ENCODE data around the gene WDR81. TPM values are rescaled to one million over a fixed set of nuclear protein-coding genes. Genes with fewer than 3 reads are reported as not detected.
"Not testable (repeated sequence)": the region's sequence is repeated elsewhere in the genome, so short reads cannot be mapped to it uniquely, and the experiment has no call there.

WDR81 gene
- 10 to 100 TPM; 12.5 to 33.8 (median 21.1) TPM for total RNA-seq

- 0 to 20% methylated on average over 1 of the region's 57 CpGs for WGBS, 2 donors
Measured at GRCh38 chr17:1724351-1724868, at the start of gene WDR81. TSS of gene WDR81 (plus strand) at chr17:1724704. CDS start at chr17:1724960, 256 bp downstream.

GRCh38 chr17:1676401-1676800 is 48.1 kb upstream of the WDR81 start:
- peaks cover 67 to 100% (median 98%) of the 10 kb centered on the region in 3 donors for H3K36me3 ChIP-seq
- TF ChIP-seq CTCF (IDR thresholded peaks at IDR 0.05) (no peak), POLR2A (IDR thresholded peaks at IDR 0.05) (no peak)
- intact Hi-C loops (cut with DNase I) = no loop called here
- H3K27ac ChIP-seq = no peak overlapping the region
- no peaks in the 10 kb centered on the region for H3K4me1 ChIP-seq
- 95% methylated on average over 8 to 9 of the region's 13 CpGs for whole genome bisulfite sequencing, 2 donors
- no peak for DNase-seq
- H3K9me3 ChIP-seq = no peaks in the 10 kb centered on the region
- H3K4me3 ChIP-seq = no peak overlapping the region
- H3K27me3 ChIP-seq = no peaks in the 10 kb centered on the region

More at GRCh38 chr17:1724351-1724868, at the start of gene WDR81:
- no peaks in the 10 kb centered on the region for H3K9me3 ChIP-seq
- TF ChIP-seq CTCF (IDR thresholded peaks at IDR 0.05) = no peak
- TF ChIP-seq POLR2A (IDR thresholded peaks at IDR 0.05) = peak in 1 of 4 donors; percentile 60
- H3K36me3 ChIP-seq = peaks cover 7 to 37% (median 18%) of the 10 kb centered on the region in 3 donors
- H3K27ac ChIP-seq = peak within 1 kb of the TSS; percentile 89 to 92 (median 91)
- intact Hi-C loops (cut with DNase I) = loop anchor here (5.0 to 10.0 kb wide), 2 partner anchors 58 to 140 kb away; no protein-coding TSS in a partner anchor
- peaks cover 36 to 81% (median 46%) of the 10 kb centered on the region in 3 donors for H3K4me1 ChIP-seq
- H3K4me3 ChIP-seq = peak within 1 kb of the TSS; percentile 64 to 94 (median 90)
- peak; percentile 58 for DNase-seq
- no peaks in the 10 kb centered on the region for H3K27me3 ChIP-seq

GRCh38 chr17:1683459-1683858 is 41.0 kb upstream of the WDR81 start:
- no peak for TF ChIP-seq POLR2A (IDR thresholded peaks at IDR 0.05)
- TF ChIP-seq CTCF (IDR thresholded peaks at IDR 0.05) = no peak
- Histone ChIP-seq H3K4me3 (peak overlapping the region; percentile 69 to 92 (median 82)), H3K27ac (peak overlapping the region in 3 of 4 donors; percentile 93 to 97 (median 94)), H3K36me3 (peaks cover 11 to 50% (median 41%) of the 10 kb centered on the region in 3 donors), H3K9me3 (no peaks in the 10 kb centered on the region), H3K27me3 (no peaks in the 10 kb centered on the region), H3K4me1 (peaks cover 10 to 37% (median 13%) of the 10 kb centered on the region in 3 donors)
- intact Hi-C loops (cut with DNase I) = no loop called here
- WGBS, 2 donors = 50 to 64% methylated on average over 4 to 5 of the region's 5 CpGs
- no peak for DNase-seq

GRCh38 chr17:1684378-1685189 is 39.9 kb upstream of the WDR81 start, which contains the start of gene PRPF8:
TSS of gene PRPF8 (minus strand) at chr17:1684867. CDS start at chr17:1684571, 296 bp downstream.
- H3K4me1 ChIP-seq = peaks cover 10 to 37% (median 13%) of the 10 kb centered on the region in 3 donors
- no peaks in the 10 kb centered on the region for H3K9me3 ChIP-seq
- peaks cover 0 to 39% (median 30%) of the 10 kb centered on the region in 3 donors for H3K36me3 ChIP-seq
- peak within 1 kb of the TSS; percentile 69 to 92 (median 82) for H3K4me3 ChIP-seq
- 0 to 1% methylated on average over 6 to 52 of the region's 72 CpGs for WGBS, 2 donors
- intact Hi-C loops (cut with DNase I) = no loop called here
- peak; percentile 91 for DNase-seq
- H3K27ac ChIP-seq = peak within 1 kb of the TSS; percentile 93 to 97 (median 95)
- no peaks in the 10 kb centered on the region for H3K27me3 ChIP-seq
- TF ChIP-seq CTCF (IDR thresholded peaks at IDR 0.05) (peak in 3 of 6 experiments; percentile 8 to 16 (median 15)), POLR2A (IDR thresholded peaks at IDR 0.05) (peak in 3 of 4 donors; percentile 91 to 96 (median 94))

- no peaks in the 10 kb centered on the region for H3K9me3 ChIP-seq
- H3K27ac ChIP-seq = no peak overlapping the region
- peaks cover 0 to 24% (median 15%) of the 10 kb centered on the region in 3 donors for H3K36me3 ChIP-seq
- intact Hi-C loops (cut with DNase I) = no loop called here
- no peak overlapping the region for H3K4me3 ChIP-seq
- H3K4me1 ChIP-seq = peaks cover 10 to 37% (median 13%) of the 10 kb centered on the region in 3 donors
- 41 to 47% methylated on average over 7 of the region's 7 CpGs for WGBS, 2 donors
- no peaks in the 10 kb centered on the region for H3K27me3 ChIP-seq
- TF ChIP-seq CTCF (IDR thresholded peaks at IDR 0.05) = no peak
- no peak for TF ChIP-seq POLR2A (IDR thresholded peaks at IDR 0.05)
- DNase-seq = no peak
Measured at GRCh38 chr17:1686086-1686485, 38.4 kb upstream of the WDR81 start.

- H3K4me1 ChIP-seq = peaks cover 7 to 25% (median 8%) of the 10 kb centered on the region in 3 donors
- H3K9me3 ChIP-seq; H3K36me3 ChIP-seq; H3K4me3 ChIP-seq; intact Hi-C loops (cut with DNase I); H3K27me3 ChIP-seq; DNase-seq; H3K27ac ChIP-seq: not testable (repeated sequence)
- WGBS, 2 donors = 70 to 71% methylated on average over 2 to 5 of the region's 6 CpGs
Measured at GRCh38 chr17:1688405-1688804, 36.1 kb upstream of the WDR81 start.

All from esophagus squamous epithelium (tissue), 5 donors.